Tibial nerve (tissue), 4 donors: Measurements from ENCODE around the gene ANKRD6. TPM values are rescaled to one million over a fixed set of nuclear protein-coding genes. Genes with fewer than 3 reads are reported as not detected.

Source experiments
- DNase-seq, 2 donors: peaks; one replicate each; pipeline ENCODE4 v3.0.0-alpha.2; 2019; ENCODE audit warnings: low spot score in 2 of 2
- H3K27ac ChIP-seq, 4 donors: fragments of 200-600 bp; sonication (generic) in 3 of 4; one replicate each; pipeline ENCODE4 v1.5.1; 2017 to 2019; ENCODE audit warnings: mild to moderate bottlenecking in 1 of 4
- H3K27me3 ChIP-seq, 2 donors: fragments of 200-600 bp; sonication (generic) in 1 of 2; one replicate each; pipeline versions ENCODE4 v1.5.1 to v1.6.0; 2017 to 2019
- H3K36me3 ChIP-seq, 3 donors: fragments of 200-600 bp; sonication (generic); one replicate each; pipeline ENCODE4 v1.5.1; 2018 to 2019
- H3K4me1 ChIP-seq, 4 donors: fragments of 200-600 bp; sonication (generic) in 3 of 4; one replicate each; pipeline ENCODE4 v1.5.1; 2017 to 2019
- H3K4me3 ChIP-seq, 4 donors: fragments of 200-600 bp; sonication (generic) in 3 of 4; one replicate each; pipeline ENCODE4 v1.5.1; 2017 to 2019; ENCODE audit warnings: mild to moderate bottlenecking in 1 of 4, moderate library complexity in 1 of 4
- H3K9me3 ChIP-seq, 4 donors: fragments of 200-600 bp; sonication (generic) in 3 of 4; one replicate each; pipeline ENCODE4 v1.5.1; 2017 to 2019
- CTCF ChIP-seq, 5 experiments: fragments of 200-600 bp in 3 of 5; fragments of 450-650 bp in 2 of 5; sonication (generic) in 3 of 5; IDR thresholded peaks; one replicate each; pipeline ENCODE4 v1.5.1; 2016 to 2019; ENCODE audit warnings: antibody characterized with exemption in 5 of 5, mild to moderate bottlenecking in 3 of 5, moderate library complexity in 2 of 5
- EP300 ChIP-seq, 2 donors: sonication (generic); formaldehyde crosslinking; IDR thresholded peaks; one replicate each; pipeline ENCODE4 v1.6.1; 2017; ENCODE audit warnings: antibody characterized with exemption in 2 of 2, mild to moderate bottlenecking in 1 of 2
- POLR2A ChIP-seq, 2 donors: fragments of 450-650 bp; IDR thresholded peaks; one replicate each; pipeline ENCODE4 v1.6.1; 2017; ENCODE audit warnings: antibody characterized with exemption in 2 of 2, mild to moderate bottlenecking in 2 of 2, moderate library complexity in 2 of 2
- WGBS, 2 donors: methylation state at CpG; one replicate each; pipeline ENCODE4 v1.1.5; 2018; 5-methylcytosine and 5-hydroxymethylcytosine counted together
- small RNA-seq: library from RNA; depleted of rRNA; stranded (forward); fragments of <200 nt; gene quantifications from one replicate; pipeline ENCODE3, GENCODE V24; 2016
- total RNA-seq, 4 donors: library from RNA; depleted of rRNA; stranded (reverse); fragments of >200 nt; gene quantifications; one replicate each; pipeline ENCODE4 v1.1.0, GENCODE V29; 2016

The ANKRD6 gene
- total RNA-seq, 4 donors from 2014 or later: 10.1 to 22.8 (median 13.0) TPM

GRCh38 chr6:89679215-89680120 lies 246.5 kb downstream of the ANKRD6 start:
- no peaks in the 10 kb centered on the region for H3K9me3 ChIP-seq
- no peak for TF ChIP-seq CTCF (IDR thresholded peaks at IDR 0.05)
- no peak for TF ChIP-seq POLR2A (IDR thresholded peaks at IDR 0.05)
- TF ChIP-seq EP300 (IDR thresholded peaks at IDR 0.05): no peak
- H3K36me3 ChIP-seq: peaks cover 7 to 98% (median 20%) of the 10 kb centered on the region in 3 donors
- no peaks in the 10 kb centered on the region for H3K4me1 ChIP-seq
- H3K27ac ChIP-seq: no peak overlapping the region
- no peak overlapping the region for H3K4me3 ChIP-seq
- no peak for DNase-seq
- H3K27me3 ChIP-seq: no peaks in the 10 kb centered on the region
- 80 to 82% methylated on average over 6 of the region's 6 CpGs for WGBS, 2 donors

- Histone ChIP-seq H3K9me3 (no peaks in the 10 kb centered on the region), H3K36me3 (peaks cover 7 to 98% (median 18%) of the 10 kb centered on the region in 3 donors), H3K27me3 (no peaks in the 10 kb centered on the region), H3K4me3 (no peak overlapping the region), H3K4me1 (no peaks in the 10 kb centered on the region), H3K27ac (no peak overlapping the region)
- no peak for DNase-seq
- TF ChIP-seq CTCF (IDR thresholded peaks at IDR 0.05) (no peak), EP300 (IDR thresholded peaks at IDR 0.05) (no peak), POLR2A (IDR thresholded peaks at IDR 0.05) (no peak)
- 74 to 82% methylated on average over 2 of the region's 2 CpGs for WGBS, 2 donors
Observed at GRCh38 chr6:89680150-89680549, 247.2 kb downstream of the ANKRD6 start.

GRCh38 chr6:89680551-89680950 lies 247.6 kb downstream of the ANKRD6 start:
- Histone ChIP-seq H3K4me1 (no peaks in the 10 kb centered on the region), H3K27ac (no peak overlapping the region), H3K9me3 (no peaks in the 10 kb centered on the region), H3K4me3 (no peak overlapping the region), H3K36me3 (peaks cover 7 to 98% (median 14%) of the 10 kb centered on the region in 3 donors), H3K27me3 (no peaks in the 10 kb centered on the region)
- no peak for DNase-seq
- no peak for TF ChIP-seq CTCF (IDR thresholded peaks at IDR 0.05)
- no peak for TF ChIP-seq POLR2A (IDR thresholded peaks at IDR 0.05)
- TF ChIP-seq EP300 (IDR thresholded peaks at IDR 0.05): no peak
- 84 to 89% methylated on average over 7 of the region's 7 CpGs for WGBS, 2 donors

- no peak for DNase-seq
- Histone ChIP-seq H3K36me3 (peaks cover 4 to 98% (median 7%) of the 10 kb centered on the region in 3 donors), H3K4me1 (no peaks in the 10 kb centered on the region), H3K27me3 (no peaks in the 10 kb centered on the region), H3K9me3 (no peaks in the 10 kb centered on the region), H3K4me3 (no peak overlapping the region), H3K27ac (no peak overlapping the region)
- no peak for TF ChIP-seq EP300 (IDR thresholded peaks at IDR 0.05)
- 88 to 96% methylated on average over 10 of the region's 10 CpGs for WGBS, 2 donors
Observed at GRCh38 chr6:89681983-89682564, 249.1 kb downstream of the ANKRD6 start.

- Histone ChIP-seq H3K9me3 (no peaks in the 10 kb centered on the region), H3K4me3 (no peak overlapping the region), H3K36me3 (peaks cover 4 to 98% (median 7%) of the 10 kb centered on the region in 3 donors), H3K4me1 (no peaks in the 10 kb centered on the region), H3K27me3 (no peaks in the 10 kb centered on the region), H3K27ac (no peak overlapping the region)
- no peak for DNase-seq
- TF ChIP-seq CTCF (IDR thresholded peaks at IDR 0.05): no peak
- no peak for TF ChIP-seq EP300 (IDR thresholded peaks at IDR 0.05)
- no peak for TF ChIP-seq POLR2A (IDR thresholded peaks at IDR 0.05)
- 90 to 100% methylated on average over 1 of the region's 1 CpG for WGBS, 2 donors
Observed at GRCh38 chr6:89682991-89683390, 250.0 kb downstream of the ANKRD6 start.

Small RNA genes lying within 50 kb of the gene (small RNA-seq; reads per million reads assigned to genes)
- not detected for gene RN7SL11P

Other genes with a start within 250 kb of the ANKRD6 start
- not detected for gene GABRR1, start 215.8 kb upstream of the ANKRD6 start, total RNA-seq
- gene GABRR2, start 117.9 kb upstream of the ANKRD6 start, total RNA-seq: 1 to 10 TPM in 1 of 4 donors, under 1 TPM in 1, not detected in 2; 0.84 to 3.6 TPM
- 10 to 100 TPM; 25.3 to 30.4 (median 26.7) TPM for gene UBE2J1, start 80.4 kb upstream of the ANKRD6 start, total RNA-seq
- 10 to 100 TPM; 10.9 to 21.3 (median 15.2) TPM for gene RRAGD, start 20.9 kb upstream of the ANKRD6 start, total RNA-seq
- 10 to 100 TPM; 12.0 to 20.1 (median 13.6) TPM for gene LYRM2, start 205.6 kb downstream of the ANKRD6 start, total RNA-seq